Stimulated activated naive CD4-positive, alpha-beta T cell treated with Interleukin-2 at 50 U/mL for 16 hours (primary cell): Measurements from ENCODE around the gene TMPRSS11A.

Experiments
- DNase-seq: peaks from one replicate; lab custom pipeline; 2025; lab: John Stamatoyannopoulos, UW

Gene TMPRSS11A

DNA sequence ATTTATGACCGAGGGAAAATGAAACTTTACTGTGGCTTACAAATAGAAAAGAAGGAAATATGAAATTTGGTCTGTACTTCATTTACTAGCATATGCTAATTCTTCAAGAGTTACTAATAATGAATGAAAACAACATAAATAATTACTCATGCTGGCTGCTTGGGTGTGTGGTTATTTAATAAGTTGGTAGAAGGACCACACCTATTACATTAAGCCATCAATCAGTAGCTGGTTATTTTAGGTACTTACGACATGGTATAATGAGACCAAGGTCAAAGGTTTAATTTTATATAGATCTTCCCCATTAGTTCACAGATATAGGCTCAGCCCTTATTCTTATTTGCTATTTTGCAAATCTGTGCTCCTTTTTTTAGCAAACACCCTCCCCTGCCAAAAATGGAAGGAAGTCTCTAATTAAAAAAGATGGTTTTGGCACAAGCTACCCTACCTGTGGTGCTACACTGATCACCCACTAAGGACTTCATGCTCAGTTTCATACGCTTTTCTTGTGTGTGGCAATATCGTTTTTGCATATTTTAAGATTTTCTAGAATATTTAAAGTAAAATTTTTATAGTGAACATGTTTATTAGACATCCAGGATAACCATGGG lies 93.6 kb downstream of the TMPRSS11A start:
- no peak for DNase-seq

- no peak for DNase-seq
Measured at GRCh38 chr4:67861513-67861912, 101.8 kb downstream of the TMPRSS11A start.
